Caco-2 (cell line): ENCODE results near the gene SKP2. TPM values are rescaled to one million over a fixed set of nuclear protein-coding genes. Genes with fewer than 3 reads are reported as not detected.

Experiments used
- BruUV-seq: library from RNA; stranded (reverse); fragments of 400-500 nt; replicated peaks from 2 replicates; lab custom pipeline; 2021; lab: Mats Ljungman, UMichigan
- CTCF ChIA-PET: fragments of 300-600 bp; sonication (Branson Sonifier 250); formaldehyde crosslinking; loops from one replicate; lab custom pipeline; 2022; ENCODE audit warnings: antibody characterized with exemption; lab: Charles Lee
- POLR2A ChIA-PET: fragments of 300-600 bp; sonication (Branson Sonifier 250); formaldehyde crosslinking; loops from one replicate; lab custom pipeline; 2022; ENCODE audit warnings: antibody characterized with exemption; lab: Charles Lee
- DNase-seq, 2 experiments: peaks; one replicate each; pipeline versions ENCODE4 v3.0.0 to v3.0.0-alpha.2; 2020 to 2022
- H3K27me3 ChIP-seq: replicated peaks from 2 replicates; pipeline ENCODE4 v1.6.0; 2011; ENCODE audit warnings: low read length; ENCODE audit not compliant: control insufficient read depth, insufficient read depth
- H3K36me3 ChIP-seq: 2 replicates; pipeline ENCODE4 v1.5.1; 2011; ENCODE audit warnings: low read length; ENCODE audit not compliant: control insufficient read depth, insufficient read depth
- H3K4me1 ChIP-seq: fragments of 250-450 bp; sonication (Bioruptor Pico); 2 replicates; pipeline ENCODE4 v1.5.1; 2020; ENCODE audit warnings: mild to moderate bottlenecking
- H3K4me3 ChIP-seq: 2 replicates; pipeline ENCODE4 v1.5.1; 2011; ENCODE audit warnings: low read depth, mild to moderate bottlenecking, control low read depth, low read length
- H3K9me3 ChIP-seq: fragments of 250-450 bp; sonication (Bioruptor Pico); 2 replicates; pipeline ENCODE4 v1.5.1; 2020; ENCODE audit warnings: mild to moderate bottlenecking, moderate library complexity
- H3K27ac Mint-ChIP-seq: one replicate; pipeline ENCODE4 v1.8.0; 2022; ENCODE audit warnings: mixed read lengths; ENCODE audit not compliant: unreplicated experiment
- H3K27me3 Mint-ChIP-seq: one replicate; pipeline ENCODE4 v1.8.0; 2022; ENCODE audit warnings: mixed read lengths; ENCODE audit not compliant: insufficient read depth, unreplicated experiment
- H3K36me3 Mint-ChIP-seq: one replicate; pipeline ENCODE4 v1.8.0; 2022; ENCODE audit warnings: mild to moderate bottlenecking, mixed read lengths; ENCODE audit not compliant: insufficient read depth, unreplicated experiment
- H3K4me1 Mint-ChIP-seq: one replicate; pipeline ENCODE4 v1.8.0; 2022; ENCODE audit warnings: low read depth, mixed read lengths; ENCODE audit not compliant: unreplicated experiment
- H3K4me3 Mint-ChIP-seq: one replicate; pipeline ENCODE4 v1.8.0; 2022; ENCODE audit warnings: mild to moderate bottlenecking, moderate library complexity, mixed read lengths; ENCODE audit not compliant: unreplicated experiment
- H3K9me3 Mint-ChIP-seq: one replicate; pipeline ENCODE4 v1.8.0; 2022; ENCODE audit warnings: mixed read lengths; ENCODE audit not compliant: unreplicated experiment
- CTCF ChIP-seq, 2 experiments: fragments of 200-600 bp in 1 of 2; IDR thresholded peaks; 1 replicate in 1 of 2; 2 replicates in 1 of 2; pipeline versions ENCODE4 v1.5.1 to v1.8.0; 2011 to 2022; ENCODE audit warnings: antibody characterized with exemption in 1 of 2, control low read depth in 1 of 2, inconsistent platforms in 1 of 2, low read depth in 1 of 2, low read length in 1 of 2, mild to moderate bottlenecking in 1 of 2, moderate library complexity in 1 of 2; ENCODE audit not compliant: insufficient read depth in 1 of 2, severe bottlenecking in 1 of 2, unreplicated experiment in 1 of 2
- intact Hi-C: fragments of 100-400 bp; cut with micrococcal nuclease; formaldehyde crosslinking; loops from one replicate; pipeline ENCODE4 v1.10.0; 2022; ENCODE audit not compliant: unreplicated experiment
- total RNA-seq: library from RNA; stranded (reverse); gene quantifications from 2 replicates; pipeline ENCODE4 v1.2.3, GENCODE V29; 2022

Gene SKP2
- total RNA-seq, 1 experiment from 2014 or later: 230 TPM

- BruUV-seq: no TSS peak
- Histone ChIP-seq H3K9me3 (peaks cover 5% of the 10 kb centered on the region; the same call in 1 of the 2 replicates), H3K36me3 (peaks cover 7% of the 10 kb centered on the region), H3K4me1 (peaks cover 74% of the 10 kb centered on the region), H3K4me3 (no peak overlapping the region), H3K27me3 (no peaks in the 10 kb centered on the region)
- CTCF ChIA-PET: no interaction called here
- intact Hi-C loops: no loop called here
- no peak for DNase-seq
- Mint-ChIP-seq H3K9me3 (peaks cover 9% of the 10 kb centered on the region), H3K36me3 (peaks cover 84% of the 10 kb centered on the region), H3K4me3 (peak overlapping the region; percentile 43), H3K27ac (no peak overlapping the region), H3K27me3 (no peaks in the 10 kb centered on the region), H3K4me1 (peaks cover 55% of the 10 kb centered on the region)
- POLR2A ChIA-PET: interaction anchor here (1.1 kb wide), 1 partner anchor 76 kb away, joined by 4 read pairs; no protein-coding TSS in a partner anchor
- no peak for TF ChIP-seq CTCF (IDR thresholded peaks at IDR 0.05; ENCODE audit: insufficient read depth in 1 of 2, low read depth in 1 of 2, low read length in 1 of 2, severe bottlenecking in 1 of 2, unreplicated experiment in 1 of 2)
Measured at GRCh38 chr5:36155291-36155690, 3.4 kb downstream of the SKP2 start.

- Mint-ChIP-seq H3K27me3 (no peaks in the 10 kb centered on the region), H3K4me1 (peaks cover 53% of the 10 kb centered on the region), H3K9me3 (peaks cover 9% of the 10 kb centered on the region), H3K27ac (peak overlapping the region; percentile 74), H3K4me3 (peak overlapping the region; percentile 43), H3K36me3 (peaks cover 93% of the 10 kb centered on the region)
- TF ChIP-seq CTCF (IDR thresholded peaks at IDR 0.05; ENCODE audit: insufficient read depth in 1 of 2, low read depth in 1 of 2, low read length in 1 of 2, severe bottlenecking in 1 of 2, unreplicated experiment in 1 of 2): no peak
- H3K9me3 ChIP-seq: peaks cover 5% of the 10 kb centered on the region; the same call in 1 of the 2 replicates
- peaks cover 79% of the 10 kb centered on the region for H3K4me1 ChIP-seq
- DNase-seq: peak; percentile 80 to 88
- ChIA-PET POLR2A (interaction anchor here (0.5 to 1.1 kb wide), 3 partner anchors 77 to 243 kb away, joined by 3 to 4 read pairs (median 3); no protein-coding TSS in a partner anchor), CTCF (interaction anchor here (0.6 to 1.5 kb wide), 2 partner anchors 77 to 109 kb away, joined by 5 to 11 read pairs; no protein-coding TSS in a partner anchor)
- H3K27me3 ChIP-seq: no peaks in the 10 kb centered on the region
- BruUV-seq: no TSS peak
- H3K4me3 ChIP-seq: no peak overlapping the region
- intact Hi-C loops: loop anchor here (1.0 to 2.0 kb wide), 3 partner anchors 25 to 240 kb away; no protein-coding TSS in a partner anchor
- peaks cover 7% of the 10 kb centered on the region for H3K36me3 ChIP-seq
Measured at GRCh38 chr5:36156121-36156601, 4.2 kb downstream of the SKP2 start.

DNA sequence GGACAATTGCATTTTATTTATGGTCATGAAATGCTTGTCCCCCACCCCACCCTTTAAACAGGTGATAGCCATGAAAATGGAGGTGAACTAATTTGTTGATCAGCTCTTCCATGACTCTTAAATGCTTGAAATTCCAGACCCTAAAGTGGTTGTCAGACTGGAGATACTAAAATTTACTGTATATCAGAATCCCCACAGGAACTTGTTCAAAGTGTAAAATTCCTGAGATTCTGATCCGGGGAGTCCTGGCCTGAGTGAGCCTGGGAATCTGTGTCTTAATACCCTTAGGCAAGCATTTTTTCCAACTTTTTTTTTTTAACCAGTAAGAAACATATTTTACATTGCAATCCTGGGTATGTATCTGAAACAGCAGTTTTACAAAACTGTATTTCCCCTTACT is 4.7 kb downstream of the SKP2 start:
- Histone ChIP-seq H3K4me1 (peaks cover 83% of the 10 kb centered on the region), H3K9me3 (peaks cover 5% of the 10 kb centered on the region; the same call in 1 of the 2 replicates), H3K27me3 (no peaks in the 10 kb centered on the region), H3K36me3 (peaks cover 7% of the 10 kb centered on the region), H3K4me3 (no peak overlapping the region)
- TF ChIP-seq CTCF (IDR thresholded peaks at IDR 0.05; ENCODE audit: insufficient read depth in 1 of 2, low read depth in 1 of 2, low read length in 1 of 2, severe bottlenecking in 1 of 2, unreplicated experiment in 1 of 2): no peak
- Mint-ChIP-seq H3K4me3 (peak overlapping the region; percentile 43), H3K27me3 (no peaks in the 10 kb centered on the region), H3K36me3 (peaks cover 97% of the 10 kb centered on the region), H3K27ac (peak overlapping the region; percentile 74), H3K4me1 (peaks cover 58% of the 10 kb centered on the region), H3K9me3 (peaks cover 9% of the 10 kb centered on the region)
- no TSS peak for BruUV-seq
- DNase-seq: peak in 1 of 2 experiments; percentile 58
- ChIA-PET CTCF (interaction anchor here (1.5 kb wide), 1 partner anchor 77 kb away, joined by 11 read pairs; no protein-coding TSS in a partner anchor), POLR2A (no interaction called here)
- intact Hi-C loops: loop anchor here (1.0 to 2.0 kb wide), 3 partner anchors 24 to 240 kb away; no protein-coding TSS in a partner anchor
